OCI-LY1 (cell line): ENCODE measurements around the gene SLC39A5.

Experiments
- EZH2 ChIP-seq: fragments of 200-600 bp; sonication (generic), shearing (Covaris generic); IDR thresholded peaks from 2 replicates; pipeline ENCODE4 v1.8.0; 2017; ENCODE audit warnings: borderline replicate concordance, mixed run types, mild to moderate bottlenecking, antibody characterized with exemption, low read length, moderate library complexity, mixed read lengths
- TF ChIP-seq, protein P1 (sequence below): fragments of 200-600 bp; sonication (generic), shearing (Covaris generic); IDR thresholded peaks from 2 replicates; pipeline ENCODE4 v1.5.1; 2017; ENCODE audit warnings: mild to moderate bottlenecking, antibody characterized with exemption, low read length, moderate library complexity, mixed read lengths

DNA sequence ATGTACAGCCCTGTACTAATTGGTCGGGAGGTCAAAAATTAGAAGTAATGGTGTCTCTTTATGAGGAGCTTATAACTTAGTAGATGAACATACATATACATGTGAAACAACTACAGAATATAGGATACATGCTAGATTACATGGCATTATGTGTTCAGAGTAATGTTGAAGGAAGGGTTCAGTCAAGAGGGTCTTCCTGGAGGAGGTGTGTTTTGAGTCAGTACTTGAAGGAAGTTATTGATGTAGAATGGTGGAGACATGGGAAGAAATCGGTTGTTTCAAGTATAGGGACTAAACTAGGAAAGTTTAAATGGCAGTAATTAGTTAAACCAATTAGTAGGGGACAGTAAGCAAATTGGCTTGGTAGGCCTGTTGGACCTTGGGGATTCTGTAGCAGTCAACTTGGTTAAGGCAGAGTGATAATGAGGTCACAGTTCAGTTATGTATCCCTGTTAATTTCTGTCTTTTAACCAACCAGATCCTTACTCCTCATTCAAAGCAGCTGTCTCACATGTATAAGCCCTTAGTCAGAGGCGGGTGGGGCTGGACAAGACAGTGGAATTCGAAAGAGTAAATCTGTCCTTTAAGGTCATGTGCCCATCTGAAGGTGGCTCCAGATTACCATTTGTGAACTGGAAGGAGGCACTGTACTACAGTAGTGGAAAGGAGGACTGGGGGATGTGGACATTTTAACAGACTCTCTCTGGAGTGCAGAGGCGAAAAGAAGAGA lies 31.8 kb downstream of the SLC39A5 start:
- TF ChIP-seq, protein P1, sequence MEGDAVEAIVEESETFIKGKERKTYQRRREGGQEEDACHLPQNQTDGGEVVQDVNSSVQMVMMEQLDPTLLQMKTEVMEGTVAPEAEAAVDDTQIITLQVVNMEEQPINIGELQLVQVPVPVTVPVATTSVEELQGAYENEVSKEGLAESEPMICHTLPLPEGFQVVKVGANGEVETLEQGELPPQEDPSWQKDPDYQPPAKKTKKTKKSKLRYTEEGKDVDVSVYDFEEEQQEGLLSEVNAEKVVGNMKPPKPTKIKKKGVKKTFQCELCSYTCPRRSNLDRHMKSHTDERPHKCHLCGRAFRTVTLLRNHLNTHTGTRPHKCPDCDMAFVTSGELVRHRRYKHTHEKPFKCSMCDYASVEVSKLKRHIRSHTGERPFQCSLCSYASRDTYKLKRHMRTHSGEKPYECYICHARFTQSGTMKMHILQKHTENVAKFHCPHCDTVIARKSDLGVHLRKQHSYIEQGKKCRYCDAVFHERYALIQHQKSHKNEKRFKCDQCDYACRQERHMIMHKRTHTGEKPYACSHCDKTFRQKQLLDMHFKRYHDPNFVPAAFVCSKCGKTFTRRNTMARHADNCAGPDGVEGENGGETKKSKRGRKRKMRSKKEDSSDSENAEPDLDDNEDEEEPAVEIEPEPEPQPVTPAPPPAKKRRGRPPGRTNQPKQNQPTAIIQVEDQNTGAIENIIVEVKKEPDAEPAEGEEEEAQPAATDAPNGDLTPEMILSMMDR, result no peak
- no peak for TF ChIP-seq EZH2
